Activated T-cell treated with anti-CD3 and anti-CD28 coated beads, Interleukin-2, amount 50 U/mL, for 4 hours (primary cell): ENCODE measurements around the gene RMND5A. TPM values are rescaled to one million over a fixed set of nuclear protein-coding genes. Genes with fewer than 3 reads are reported as not detected.
A peak's percentile ranks its signal among the peaks of the same experiment; 100 is the strongest.
"Not testable (repeated sequence)": the region's sequence is repeated elsewhere in the genome, so short reads cannot be mapped to it uniquely, and the experiment has no call there.

ENCODE experiments used
- ATAC-seq, 2 donors: fragments of 200-7000 bp; cut with Tn5 transposase; one replicate each; pipeline ENCODE4 v1.10.0; 2021
- DNase-seq: peaks from one replicate; pipeline ENCODE4 v3.0.0-alpha.2; 2020
- H3K27me3 Mint-ChIP-seq: one replicate; pipeline ENCODE4 v1.8.0; 2021; ENCODE audit warnings: low read depth, mixed read lengths
- H3K36me3 Mint-ChIP-seq: one replicate; pipeline ENCODE4 v1.8.0; 2022; ENCODE audit warnings: mixed read lengths; ENCODE audit not compliant: insufficient read depth
- H3K4me1 Mint-ChIP-seq: one replicate; pipeline ENCODE4 v1.8.0; 2021; ENCODE audit warnings: low read depth, mixed read lengths
- H3K4me3 Mint-ChIP-seq: one replicate; pipeline ENCODE4 v1.8.0; 2021; ENCODE audit warnings: mild to moderate bottlenecking, moderate library complexity, mixed read lengths
- H3K9me3 Mint-ChIP-seq: one replicate; pipeline ENCODE4 v1.8.0; 2021; ENCODE audit warnings: mixed read lengths
- total RNA-seq, 3 donors: library from RNA; stranded (reverse); gene quantifications; one replicate each; pipeline ENCODE4 v1.2.1, GENCODE V29; 2021

The RMND5A gene
- total RNA-seq, 3 donors from 2014 or later = 35.4 to 40.0 (median 37.2) TPM

DNA sequence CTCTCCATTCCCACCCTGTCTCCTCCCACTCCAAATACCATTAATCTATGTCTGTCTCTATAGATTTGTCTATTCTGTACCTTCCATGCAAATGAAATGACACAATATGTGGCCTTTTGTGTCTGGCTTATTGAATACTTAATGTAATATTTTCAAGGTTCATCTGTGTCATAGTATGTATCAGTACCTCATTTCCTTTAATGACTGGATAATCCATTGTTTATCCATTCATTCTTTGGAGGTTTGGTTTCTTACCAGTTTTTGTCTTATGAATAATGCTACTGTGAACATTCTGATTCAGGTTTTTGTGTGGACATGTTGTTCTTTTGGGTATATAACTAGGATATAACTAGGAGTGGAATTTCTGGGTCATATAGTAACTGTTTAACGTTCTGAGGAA lies 14.8 kb downstream of the RMND5A start:
- H3K4me1 Mint-ChIP-seq, H3K27me3 Mint-ChIP-seq, DNase-seq, H3K9me3 Mint-ChIP-seq, H3K36me3 Mint-ChIP-seq, H3K4me3 Mint-ChIP-seq: not testable (repeated sequence)
- peak in 1 of 2 donors; percentile 59 for ATAC-seq

DNA sequence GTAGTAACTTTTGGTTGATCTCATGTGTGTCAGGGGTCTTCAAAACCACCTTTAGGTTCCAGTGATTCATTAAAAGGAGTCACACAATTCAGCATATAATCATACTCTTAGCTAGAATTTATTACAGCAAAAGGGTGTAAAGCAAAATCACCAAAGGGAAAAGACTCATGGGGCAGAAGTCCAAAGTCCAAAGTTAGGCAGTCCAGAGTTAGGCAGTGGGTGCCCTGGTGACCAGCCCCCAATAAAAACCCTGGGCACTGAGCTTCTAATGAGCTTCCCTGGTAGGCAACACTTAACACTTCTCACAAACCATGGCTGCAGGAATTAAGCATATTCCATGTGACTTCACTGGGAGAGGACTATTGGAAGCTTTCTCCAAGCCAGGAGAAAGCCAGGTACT lies 19.4 kb downstream of the RMND5A start:
- H3K4me1 Mint-ChIP-seq = peaks cover 11% of the 10 kb centered on the region
- not testable (repeated sequence) for H3K36me3 Mint-ChIP-seq, H3K9me3 Mint-ChIP-seq, H3K27me3 Mint-ChIP-seq, ATAC-seq, H3K4me3 Mint-ChIP-seq, DNase-seq

- H3K27me3 Mint-ChIP-seq, DNase-seq, H3K4me3 Mint-ChIP-seq, H3K36me3 Mint-ChIP-seq, H3K9me3 Mint-ChIP-seq, ATAC-seq: not testable (repeated sequence)
- peaks cover 14% of the 10 kb centered on the region for H3K4me1 Mint-ChIP-seq
Observed at GRCh38 chr2:86739889-86740288, 19.8 kb downstream of the RMND5A start.

- H3K36me3 Mint-ChIP-seq, DNase-seq, H3K4me3 Mint-ChIP-seq, H3K9me3 Mint-ChIP-seq, H3K27me3 Mint-ChIP-seq: not testable (repeated sequence)
- ATAC-seq = peak; percentile 61 to 75
- H3K4me1 Mint-ChIP-seq = peaks cover 34% of the 10 kb centered on the region
Observed at GRCh38 chr2:86741889-86742498, 21.9 kb downstream of the RMND5A start.

DNA sequence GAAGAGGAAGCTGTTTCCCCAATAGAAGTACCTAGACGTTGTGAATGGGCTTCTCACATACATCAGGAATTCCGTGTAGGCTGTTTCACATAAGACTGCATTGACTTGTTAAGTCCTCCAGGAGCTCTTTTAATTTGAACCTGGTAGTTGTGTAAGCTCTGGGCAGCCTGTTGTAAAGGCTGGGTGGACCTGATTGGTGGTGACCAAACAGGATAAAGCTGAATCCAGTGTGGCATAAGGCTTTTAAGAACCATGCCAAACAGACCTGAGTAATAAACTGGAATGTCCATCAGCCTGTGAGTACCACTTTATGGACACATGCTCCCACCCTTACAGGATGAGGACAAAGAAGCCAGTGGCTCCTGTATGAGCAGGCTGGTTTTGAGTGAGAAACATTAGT lies 24.1 kb downstream of the RMND5A start:
- no peak overlapping the region for H3K4me3 Mint-ChIP-seq
- ATAC-seq (no peak), DNase-seq (no peak)
- no peaks in the 10 kb centered on the region for H3K9me3 Mint-ChIP-seq
- H3K36me3 Mint-ChIP-seq = peaks cover 17% of the 10 kb centered on the region
- peaks cover 42% of the 10 kb centered on the region for H3K4me1 Mint-ChIP-seq
- no peaks in the 10 kb centered on the region for H3K27me3 Mint-ChIP-seq

DNA sequence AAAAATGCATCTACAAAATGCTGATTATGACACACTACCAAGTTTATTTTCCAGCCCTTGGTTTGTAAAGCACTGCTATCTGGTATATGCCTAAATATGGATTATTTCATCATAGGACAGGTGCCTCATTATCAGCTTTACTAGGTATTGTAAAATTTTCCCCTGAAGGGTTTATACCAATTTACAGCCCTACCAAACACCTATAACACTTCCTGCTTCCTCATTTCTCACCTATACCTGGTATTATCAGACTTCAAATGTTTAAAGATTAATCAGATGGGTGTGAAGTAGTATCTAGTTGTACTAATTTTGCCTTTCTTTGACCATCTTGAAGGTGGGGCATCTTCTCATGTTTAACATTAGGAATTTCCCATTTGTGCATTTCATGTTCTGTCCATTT lies 26.8 kb downstream of the RMND5A start:
- ATAC-seq (no peak), DNase-seq (no peak)
- Mint-ChIP-seq H3K27me3 (no peaks in the 10 kb centered on the region), H3K4me3 (no peak overlapping the region), H3K36me3 (peaks cover 32% of the 10 kb centered on the region), H3K4me1 (peaks cover 52% of the 10 kb centered on the region), H3K9me3 (peaks cover 4% of the 10 kb centered on the region)

DNA sequence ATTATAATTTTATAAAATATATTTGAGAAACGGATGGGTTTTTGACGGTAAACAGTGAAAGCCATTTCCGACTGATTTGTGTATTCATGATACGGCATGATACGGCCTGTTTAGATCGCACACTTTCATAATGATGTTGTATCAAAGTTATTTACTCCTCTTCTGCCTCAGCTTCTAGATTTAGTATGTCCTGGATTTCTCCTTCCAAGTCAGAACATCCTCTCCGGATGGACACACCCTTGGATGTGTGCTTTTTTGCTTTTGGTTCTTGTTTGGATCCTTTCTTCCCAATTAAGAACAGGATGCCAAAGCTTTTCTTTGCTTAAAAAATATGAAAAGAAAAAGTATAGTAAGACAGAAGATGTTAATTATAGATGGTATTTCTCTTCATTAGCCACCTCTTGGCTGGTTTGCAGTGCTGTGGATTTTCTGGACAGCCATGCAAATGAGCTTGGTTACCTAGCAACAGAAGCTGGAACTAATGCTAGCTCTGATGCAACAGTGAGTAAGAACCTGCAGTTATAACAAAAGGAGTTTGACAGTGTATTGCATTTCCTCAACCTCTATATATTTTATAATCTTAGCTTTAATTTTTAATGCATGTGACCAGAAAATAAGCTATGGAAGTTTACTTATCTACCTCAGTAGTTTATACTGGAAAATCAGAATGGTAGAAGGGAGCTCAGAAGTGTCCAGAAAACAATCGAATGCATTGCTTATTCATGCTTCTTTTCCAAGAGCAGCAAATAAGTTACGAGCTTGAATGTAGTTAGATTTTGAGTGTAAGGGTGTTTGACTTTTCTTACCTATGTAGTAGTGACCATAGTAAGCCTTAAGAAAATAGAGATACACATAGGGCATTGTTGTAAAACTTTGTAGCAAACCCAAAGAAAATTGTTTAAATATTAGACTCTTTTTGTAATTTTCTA lies 27.9 kb downstream of the RMND5A start:
- H3K4me3 Mint-ChIP-seq = no peak overlapping the region
- peaks cover 48% of the 10 kb centered on the region for H3K4me1 Mint-ChIP-seq
- ATAC-seq (peak; percentile 27 to 65), DNase-seq (no peak)
- H3K9me3 Mint-ChIP-seq = peaks cover 4% of the 10 kb centered on the region
- no peaks in the 10 kb centered on the region for H3K27me3 Mint-ChIP-seq
- H3K36me3 Mint-ChIP-seq = peaks cover 38% of the 10 kb centered on the region

- DNase-seq (no peak), ATAC-seq (no peak)
- no peak overlapping the region for H3K4me3 Mint-ChIP-seq
- peaks cover 41% of the 10 kb centered on the region for H3K36me3 Mint-ChIP-seq
- peaks cover 35% of the 10 kb centered on the region for H3K4me1 Mint-ChIP-seq
- H3K27me3 Mint-ChIP-seq = no peaks in the 10 kb centered on the region
- peaks cover 4% of the 10 kb centered on the region for H3K9me3 Mint-ChIP-seq
Observed at GRCh38 chr2:86750240-86750839, 30.2 kb downstream of the RMND5A start.

DNA sequence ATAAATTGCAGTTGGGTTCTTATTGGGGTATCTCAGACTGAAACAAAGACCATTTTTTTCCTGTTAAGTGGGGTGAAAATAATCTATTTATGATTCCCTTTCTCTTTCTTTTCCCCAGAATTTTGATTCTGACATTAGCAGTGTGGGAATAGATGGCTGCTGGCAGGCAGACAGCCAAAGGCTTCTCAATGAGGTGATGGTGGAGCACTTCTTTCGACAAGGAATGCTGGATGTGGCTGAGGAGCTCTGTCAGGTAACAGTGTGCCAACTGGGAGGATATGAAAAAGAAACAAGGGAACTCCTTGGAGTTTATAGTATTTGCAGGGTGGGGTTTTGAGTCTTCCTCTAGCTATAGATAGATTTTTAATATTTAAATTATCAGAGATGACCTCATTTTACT lies 31.7 kb downstream of the RMND5A start:
- Mint-ChIP-seq H3K4me1 (peaks cover 20% of the 10 kb centered on the region), H3K27me3 (no peaks in the 10 kb centered on the region), H3K36me3 (peaks cover 52% of the 10 kb centered on the region), H3K9me3 (peaks cover 4% of the 10 kb centered on the region), H3K4me3 (no peak overlapping the region)
- ATAC-seq = no peak
- no peak for DNase-seq

- Mint-ChIP-seq H3K27me3 (no peaks in the 10 kb centered on the region), H3K9me3 (peaks cover 4% of the 10 kb centered on the region), H3K4me1 (peaks cover 11% of the 10 kb centered on the region), H3K36me3 (peaks cover 52% of the 10 kb centered on the region), H3K4me3 (no peak overlapping the region)
- DNase-seq (no peak), ATAC-seq (no peak)
Observed at GRCh38 chr2:86752934-86753333, 32.8 kb downstream of the RMND5A start.

GRCh38 chr2:86753606-86754005 lies 33.5 kb downstream of the RMND5A start:
- DNase-seq (no peak), ATAC-seq (no peak)
- Mint-ChIP-seq H3K27me3 (no peaks in the 10 kb centered on the region), H3K4me1 (peaks cover 12% of the 10 kb centered on the region), H3K4me3 (no peak overlapping the region), H3K9me3 (peaks cover 4% of the 10 kb centered on the region), H3K36me3 (peaks cover 52% of the 10 kb centered on the region)

GRCh38 chr2:86758405-86758804 lies 38.3 kb downstream of the RMND5A start:
- no peaks in the 10 kb centered on the region for H3K27me3 Mint-ChIP-seq
- no peak overlapping the region for H3K4me3 Mint-ChIP-seq
- peaks cover 8% of the 10 kb centered on the region for H3K4me1 Mint-ChIP-seq
- H3K9me3 Mint-ChIP-seq = no peaks in the 10 kb centered on the region
- ATAC-seq (no peak), DNase-seq (no peak)
- peaks cover 32% of the 10 kb centered on the region for H3K36me3 Mint-ChIP-seq

- DNase-seq = no peak
- Mint-ChIP-seq H3K4me3 (no peak overlapping the region), H3K36me3 (peaks cover 29% of the 10 kb centered on the region), H3K9me3 (no peaks in the 10 kb centered on the region), H3K4me1 (peaks cover 14% of the 10 kb centered on the region), H3K27me3 (no peaks in the 10 kb centered on the region)
- peak in 1 of 2 donors; percentile 17 for ATAC-seq
Observed at GRCh38 chr2:86760371-86760770, 40.3 kb downstream of the RMND5A start.

- ATAC-seq (peak; percentile 82), DNase-seq (peak; percentile 14)
- H3K4me1 Mint-ChIP-seq = peaks cover 11% of the 10 kb centered on the region
- no peaks in the 10 kb centered on the region for H3K27me3 Mint-ChIP-seq
- H3K9me3 Mint-ChIP-seq = no peaks in the 10 kb centered on the region
- no peak overlapping the region for H3K4me3 Mint-ChIP-seq
- peaks cover 24% of the 10 kb centered on the region for H3K36me3 Mint-ChIP-seq
Observed at GRCh38 chr2:86764661-86765309, 44.7 kb downstream of the RMND5A start.
